HEK293 (cell line): ENCODE data around the gene EVI5.
A peak's percentile ranks its signal among the peaks of the same experiment; 100 is the strongest.
"Not testable (repeated sequence)": the region's sequence is repeated elsewhere in the genome, so short reads cannot be mapped to it uniquely, and the experiment has no call there.

Experiments
- CTCF ChIA-PET: fragments of 350-600 bp; formaldehyde crosslinking; extraction: SDS; loops from one replicate; lab custom pipeline; 2021; ENCODE audit warnings: antibody characterized with exemption; lab: Yijun Ruan, JAX
- POLR2A ChIA-PET: fragments of 300-600 bp; formaldehyde crosslinking; extraction: SDS; loops from one replicate; lab custom pipeline; 2020; ENCODE audit warnings: antibody characterized with exemption, inconsistent platforms; lab: Yijun Ruan, JAX
- H3K27ac ChIP-seq: fragments of 200-500 bp; sonication (Bioruptor generic); 2 replicates; pipeline ENCODE4 v1.5.1; 2014; ENCODE audit warnings: low read depth, low read length, control low read depth, inconsistent platforms; ENCODE audit errors: extremely low read depth
- H3K36me3 ChIP-seq, 2 experiments: fragments of 200-500 bp in 1 of 2; sonication (Bioruptor generic) in 1 of 2; 1 replicate in 1 of 2; 2 replicates in 1 of 2; pipeline ENCODE4 v1.5.1; 2014 to 2017; ENCODE audit warnings: inconsistent platforms in 2 of 2, low read length in 2 of 2; ENCODE audit not compliant: control insufficient read depth in 2 of 2, insufficient read depth in 1 of 2
- H3K4me1 ChIP-seq: fragments of 200-500 bp; sonication (Bioruptor generic); 2 replicates; pipeline ENCODE4 v1.5.1; 2014; ENCODE audit warnings: mild to moderate bottlenecking, low read length, inconsistent platforms; ENCODE audit not compliant: control insufficient read depth, insufficient read depth
- H3K4me3 ChIP-seq: 2 replicates; pipeline ENCODE4 v1.5.1; 2011; ENCODE audit warnings: low read depth, mild to moderate bottlenecking, control low read depth, low read length, moderate library complexity
- H3K9me3 ChIP-seq: fragments of 200-500 bp; sonication (Bioruptor generic); 2 replicates; pipeline ENCODE4 v1.5.1; 2014; ENCODE audit warnings: low read depth, low read length, inconsistent platforms; ENCODE audit not compliant: control insufficient read depth, insufficient read depth
- ATF2 ChIP-seq: fragments of 450-650 bp; formaldehyde crosslinking; IDR thresholded peaks from 2 replicates; pipeline ENCODE4 v1.5.1; 2016; ENCODE audit warnings: missing biosample characterization, missing genetic modification characterization, low read depth
- BCL6B ChIP-seq: fragments of 450-650 bp; formaldehyde crosslinking; IDR thresholded peaks from 2 replicates; pipeline ENCODE4 v1.5.1; 2017; ENCODE audit warnings: missing biosample characterization, missing genetic modification characterization
- OVOL3 ChIP-seq: fragments of 450-650 bp; formaldehyde crosslinking; IDR thresholded peaks from 2 replicates; pipeline ENCODE4 v1.5.1; 2016; ENCODE audit warnings: missing biosample characterization, missing genetic modification characterization
- SCRT1 ChIP-seq: fragments of 450-650 bp; formaldehyde crosslinking; IDR thresholded peaks from 2 replicates; pipeline ENCODE4 v1.5.1; 2016; ENCODE audit warnings: missing biosample characterization, missing genetic modification characterization, borderline replicate concordance
- TRIM28 ChIP-seq: IDR thresholded peaks from 2 replicates; pipeline ENCODE4 v1.6.1; 2011; ENCODE audit warnings: low read length, control low read depth, borderline replicate concordance
- ZFP69B ChIP-seq: fragments of 450-650 bp; formaldehyde crosslinking; IDR thresholded peaks from 2 replicates; pipeline ENCODE4 v1.5.1; 2016; ENCODE audit warnings: missing biosample characterization, missing genetic modification characterization
- ZNF146 ChIP-seq: fragments of 450-650 bp; formaldehyde crosslinking; IDR thresholded peaks from 2 replicates; pipeline ENCODE4 v1.5.1; 2016; ENCODE audit warnings: missing biosample characterization, missing genetic modification characterization
- ZNF174 ChIP-seq: fragments of 450-650 bp; formaldehyde crosslinking; IDR thresholded peaks from 2 replicates; pipeline ENCODE4 v1.5.0; 2017; ENCODE audit warnings: missing biosample characterization, mild to moderate bottlenecking, missing genetic modification characterization
- ZNF2 ChIP-seq: fragments of 450-650 bp; formaldehyde crosslinking; IDR thresholded peaks from 2 replicates; pipeline ENCODE4 v1.5.1; 2016; ENCODE audit warnings: missing biosample characterization, missing genetic modification characterization
- ZNF274 ChIP-seq, 2 experiments: fragments of 200-500 bp in 1 of 2; fragments of 450-650 bp in 1 of 2; sonication (Bioruptor generic) in 1 of 2; formaldehyde crosslinking in 1 of 2; IDR thresholded peaks; 2 replicates each; pipeline versions ENCODE4 v1.5.1 to v1.6.1; 2014 to 2016; ENCODE audit warnings: borderline replicate concordance in 1 of 2, inconsistent platforms in 1 of 2, low read length in 1 of 2, missing biosample characterization in 1 of 2, missing genetic modification characterization in 1 of 2
- ZNF350 ChIP-seq: fragments of 450-650 bp; formaldehyde crosslinking; IDR thresholded peaks from 2 replicates; pipeline ENCODE4 v1.5.0; 2017; ENCODE audit warnings: missing biosample characterization, mild to moderate bottlenecking, missing genetic modification characterization
- ZNF423 ChIP-seq: fragments of 450-650 bp; formaldehyde crosslinking; IDR thresholded peaks from 2 replicates; pipeline ENCODE4 v1.5.1; 2016; ENCODE audit warnings: missing biosample characterization, missing genetic modification characterization
- ZNF529 ChIP-seq: fragments of 450-650 bp; formaldehyde crosslinking; IDR thresholded peaks from 2 replicates; pipeline ENCODE4 v1.5.1; 2017; ENCODE audit warnings: missing genetic modification characterization, missing biosample characterization; ENCODE audit not compliant: insufficient replicate concordance
- ZNF776 ChIP-seq: fragments of 450-650 bp; formaldehyde crosslinking; IDR thresholded peaks from 2 replicates; pipeline ENCODE4 v1.5.0; 2017; ENCODE audit warnings: missing biosample characterization, missing genetic modification characterization, borderline replicate concordance
- TF ChIP-seq, protein P1 (sequence below): fragments of 450-650 bp; formaldehyde crosslinking; IDR thresholded peaks from 2 replicates; pipeline ENCODE4 v1.5.1; 2016; ENCODE audit warnings: missing biosample characterization, missing genetic modification characterization, borderline replicate concordance

The EVI5 gene

GRCh38 chr1:92640686-92641085, 144.2 kb downstream of the EVI5 start:
- H3K27ac ChIP-seq, H3K36me3 ChIP-seq, POLR2A ChIA-PET, H3K4me3 ChIP-seq, H3K4me1 ChIP-seq: not testable (repeated sequence)
- TF ChIP-seq ZNF146 (tag by site-specific recombination), result peak; percentile 82
- TF ChIP-seq, all 188 proteins: peak for 1; not testable (repeated sequence) for 187
- CTCF ChIA-PET, H3K9me3 ChIP-seq: not testable (repeated sequence)

DNA sequence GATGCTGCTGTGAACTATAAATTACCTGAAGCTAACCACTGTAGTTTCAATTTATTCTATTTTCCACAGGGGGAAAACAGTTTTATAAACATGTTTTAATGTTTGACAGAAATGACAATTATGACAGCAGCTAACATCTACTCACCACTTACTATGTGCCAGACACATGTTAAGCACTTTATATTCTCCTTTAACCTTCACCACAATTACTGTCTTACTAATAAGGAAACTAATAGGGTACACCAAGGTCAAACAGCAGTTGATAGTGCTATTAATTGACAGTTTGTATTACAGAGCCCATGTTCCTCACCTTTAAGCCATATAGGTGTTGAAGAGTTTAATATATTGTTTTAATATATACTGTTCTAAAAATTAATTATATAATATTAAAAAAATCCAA, 146.4 kb downstream of the EVI5 start:
- Histone ChIP-seq H3K9me3 (no peaks in the 10 kb centered on the region), H3K36me3 (peaks cover 0 to 12% of the 10 kb centered on the region in 2 experiments; a peak in 1 of 3 replicates), H3K27ac (no peak overlapping the region), H3K4me1 (no peaks in the 10 kb centered on the region), H3K4me3 (no peak overlapping the region)
- TF ChIP-seq ZNF423 (tag by site-specific recombination), result no peak
- TF ChIP-seq ZNF529, result no peak
- TF ChIP-seq ZNF350 (tag by site-specific recombination), result no peak
- TF ChIP-seq ZFP69B, result no peak
- TF ChIP-seq SCRT1 (tag by site-specific recombination), result no peak
- no peak for TF ChIP-seq ZNF2 (tag by site-specific recombination)
- TF ChIP-seq, protein P1, sequence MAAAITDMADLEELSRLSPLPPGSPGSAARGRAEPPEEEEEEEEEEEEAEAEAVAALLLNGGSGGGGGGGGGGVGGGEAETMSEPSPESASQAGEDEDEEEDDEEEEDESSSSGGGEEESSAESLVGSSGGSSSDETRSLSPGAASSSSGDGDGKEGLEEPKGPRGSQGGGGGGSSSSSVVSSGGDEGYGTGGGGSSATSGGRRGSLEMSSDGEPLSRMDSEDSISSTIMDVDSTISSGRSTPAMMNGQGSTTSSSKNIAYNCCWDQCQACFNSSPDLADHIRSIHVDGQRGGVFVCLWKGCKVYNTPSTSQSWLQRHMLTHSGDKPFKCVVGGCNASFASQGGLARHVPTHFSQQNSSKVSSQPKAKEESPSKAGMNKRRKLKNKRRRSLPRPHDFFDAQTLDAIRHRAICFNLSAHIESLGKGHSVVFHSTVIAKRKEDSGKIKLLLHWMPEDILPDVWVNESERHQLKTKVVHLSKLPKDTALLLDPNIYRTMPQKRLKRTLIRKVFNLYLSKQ (tag by site-specific recombination), result no peak
- no peak for TF ChIP-seq ATF2 (tag by site-specific recombination)
- no peak for TF ChIP-seq BCL6B
- TF ChIP-seq TRIM28, result no peak
- no peak for TF ChIP-seq OVOL3 (tag by site-specific recombination)
- TF ChIP-seq ZNF776 (tag by site-specific recombination), result no peak
- TF ChIP-seq ZNF274 (IDR thresholded peaks at IDR 0.05; ENCODE audit: low read length), result no peak
- no peak for TF ChIP-seq ZNF274 (tag by site-specific recombination; IDR thresholded peaks at IDR 0.05; ENCODE audit: borderline replicate concordance)
- no peak for TF ChIP-seq ZNF174 (tag by site-specific recombination)
- ChIA-PET CTCF (no interaction called here), POLR2A (no interaction called here)

DNA sequence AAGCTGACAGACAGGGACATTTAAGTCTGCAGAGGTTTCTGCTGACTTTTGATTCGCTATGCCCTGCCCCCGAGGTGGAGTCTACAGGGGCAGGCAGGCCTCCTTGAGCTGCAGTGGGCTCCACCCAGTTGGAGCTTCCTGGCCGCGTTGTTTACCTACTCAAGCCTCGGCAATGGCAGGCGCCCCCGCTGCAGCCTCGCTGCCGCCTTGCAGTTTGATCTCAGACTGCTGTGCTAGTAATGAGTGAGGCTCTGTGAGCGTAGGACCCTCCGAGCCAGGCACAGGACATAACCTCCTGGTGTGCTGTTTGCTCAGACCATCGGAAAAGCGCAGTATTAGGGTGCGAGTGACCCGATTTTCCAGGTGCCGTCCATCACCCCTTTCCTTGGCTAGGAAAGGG, 149.7 kb downstream of the EVI5 start:
- H3K9me3 ChIP-seq, CTCF ChIA-PET, H3K27ac ChIP-seq, POLR2A ChIA-PET, H3K4me1 ChIP-seq, H3K4me3 ChIP-seq: not testable (repeated sequence)
- peaks cover 0 to 12% of the 10 kb centered on the region in 2 experiments; a peak in 1 of 3 replicates for H3K36me3 ChIP-seq
